ENCODE results near the gene PCGF3.

DNA sequence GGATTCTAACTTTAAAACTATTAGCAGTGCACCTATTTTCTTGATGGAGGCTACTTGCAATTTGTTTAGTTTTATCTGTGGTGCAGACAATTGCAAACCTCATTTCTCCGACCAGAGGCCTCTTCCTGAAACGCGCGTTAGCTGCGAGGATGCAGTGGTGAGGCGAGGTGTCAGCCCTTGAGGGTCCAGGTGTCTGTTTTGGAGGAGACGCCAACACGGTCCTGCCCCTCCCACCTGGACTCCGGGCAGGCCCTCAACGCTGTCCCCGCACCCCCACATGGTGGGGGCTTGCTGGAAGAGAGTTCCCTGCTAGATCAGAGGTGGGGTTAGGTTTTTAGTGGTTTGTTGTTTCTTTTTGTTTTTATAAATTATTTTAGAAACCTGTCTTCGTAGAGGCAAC lies 34.4 kb downstream of the PCGF3 start:
- TF ChIP-seq, protein P1, sequence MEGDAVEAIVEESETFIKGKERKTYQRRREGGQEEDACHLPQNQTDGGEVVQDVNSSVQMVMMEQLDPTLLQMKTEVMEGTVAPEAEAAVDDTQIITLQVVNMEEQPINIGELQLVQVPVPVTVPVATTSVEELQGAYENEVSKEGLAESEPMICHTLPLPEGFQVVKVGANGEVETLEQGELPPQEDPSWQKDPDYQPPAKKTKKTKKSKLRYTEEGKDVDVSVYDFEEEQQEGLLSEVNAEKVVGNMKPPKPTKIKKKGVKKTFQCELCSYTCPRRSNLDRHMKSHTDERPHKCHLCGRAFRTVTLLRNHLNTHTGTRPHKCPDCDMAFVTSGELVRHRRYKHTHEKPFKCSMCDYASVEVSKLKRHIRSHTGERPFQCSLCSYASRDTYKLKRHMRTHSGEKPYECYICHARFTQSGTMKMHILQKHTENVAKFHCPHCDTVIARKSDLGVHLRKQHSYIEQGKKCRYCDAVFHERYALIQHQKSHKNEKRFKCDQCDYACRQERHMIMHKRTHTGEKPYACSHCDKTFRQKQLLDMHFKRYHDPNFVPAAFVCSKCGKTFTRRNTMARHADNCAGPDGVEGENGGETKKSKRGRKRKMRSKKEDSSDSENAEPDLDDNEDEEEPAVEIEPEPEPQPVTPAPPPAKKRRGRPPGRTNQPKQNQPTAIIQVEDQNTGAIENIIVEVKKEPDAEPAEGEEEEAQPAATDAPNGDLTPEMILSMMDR (IDR thresholded peaks at IDR 0.05), result no peak
- TF ChIP-seq POLR2A (IDR thresholded peaks at IDR 0.05), result no peak

Data from uterus (tissue), 2 donors.